Glutamatergic neuron (in vitro differentiated cells): ENCODE results near the gene ZMIZ1. TPM values are rescaled to one million over a fixed set of nuclear protein-coding genes. Genes with fewer than 3 reads are reported as not detected.

Source experiments
- DNase-seq: peaks from one replicate; pipeline ENCODE4 v3.0.0; 2022
- H3K27ac Mint-ChIP-seq: one replicate; pipeline ENCODE4 v1.8.0; 2020; ENCODE audit warnings: mild to moderate bottlenecking, mixed read lengths, inconsistent platforms; ENCODE audit not compliant: unreplicated experiment
- H3K27me3 Mint-ChIP-seq: one replicate; pipeline ENCODE4 v1.8.0; 2020; ENCODE audit warnings: mild to moderate bottlenecking, moderate library complexity, mixed read lengths, inconsistent platforms; ENCODE audit not compliant: unreplicated experiment
- H3K36me3 Mint-ChIP-seq: one replicate; pipeline ENCODE4 v1.8.0; 2020; ENCODE audit warnings: mild to moderate bottlenecking, mixed read lengths, inconsistent platforms; ENCODE audit not compliant: unreplicated experiment
- H3K4me1 Mint-ChIP-seq: one replicate; pipeline ENCODE4 v1.8.0; 2020; ENCODE audit warnings: mild to moderate bottlenecking, low read depth, mixed read lengths, inconsistent platforms; ENCODE audit not compliant: unreplicated experiment
- H3K4me3 Mint-ChIP-seq: one replicate; pipeline ENCODE4 v1.8.0; 2020; ENCODE audit warnings: mild to moderate bottlenecking, mixed read lengths, inconsistent platforms; ENCODE audit not compliant: unreplicated experiment
- H3K9me3 Mint-ChIP-seq: one replicate; pipeline ENCODE4 v1.8.0; 2020; ENCODE audit warnings: mild to moderate bottlenecking, moderate library complexity, mixed read lengths, inconsistent platforms; ENCODE audit not compliant: unreplicated experiment
- CTCF ChIP-seq: fragments of 200-600 bp; sonication (generic); IDR thresholded peaks from one replicate; pipeline ENCODE4 v1.5.0; 2021; ENCODE audit not compliant: partially characterized antibody, unreplicated experiment
- total RNA-seq: library from RNA; stranded (reverse); fragmentation: NEBNext Ultra II Directional; extraction: Animal tissue kit (Norgen Biotek cat#: 25700); gene quantifications from one replicate; pipeline ENCODE4 v1.2.1, GENCODE V29; 2021; ENCODE audit not compliant: unreplicated experiment

The ZMIZ1 gene
- total RNA-seq, 1 donor from 2014 or later: 230 TPM

GRCh38 chr10:79252450-79252849 lies 183.7 kb downstream of the ZMIZ1 start:
- Mint-ChIP-seq H3K36me3 (peaks cover 5% of the 10 kb centered on the region), H3K4me1 (peaks cover 41% of the 10 kb centered on the region), H3K27ac (no peak overlapping the region), H3K9me3 (peaks cover 31% of the 10 kb centered on the region), H3K27me3 (peaks cover 36% of the 10 kb centered on the region), H3K4me3 (no peak overlapping the region)
- no peak for DNase-seq
- TF ChIP-seq CTCF: no peak

- Mint-ChIP-seq H3K9me3 (peaks cover 29% of the 10 kb centered on the region), H3K4me3 (peak overlapping the region; percentile 54), H3K4me1 (peaks cover 40% of the 10 kb centered on the region), H3K36me3 (peaks cover 3% of the 10 kb centered on the region), H3K27ac (peak overlapping the region; percentile 60), H3K27me3 (peaks cover 36% of the 10 kb centered on the region)
- no peak for TF ChIP-seq CTCF
- DNase-seq: no peak
Observed at GRCh38 chr10:79252971-79253370, 184.2 kb downstream of the ZMIZ1 start.

- H3K9me3 Mint-ChIP-seq: peaks cover 28% of the 10 kb centered on the region
- H3K27me3 Mint-ChIP-seq: peaks cover 39% of the 10 kb centered on the region
- H3K4me1 Mint-ChIP-seq: peaks cover 41% of the 10 kb centered on the region
- no peak for DNase-seq
- no peak overlapping the region for H3K27ac Mint-ChIP-seq
- no peaks in the 10 kb centered on the region for H3K36me3 Mint-ChIP-seq
- no peak for TF ChIP-seq CTCF
- H3K4me3 Mint-ChIP-seq: no peak overlapping the region
Observed at GRCh38 chr10:79253704-79254103, 184.9 kb downstream of the ZMIZ1 start.

GRCh38 chr10:79254333-79255006 lies 185.7 kb downstream of the ZMIZ1 start:
- TF ChIP-seq CTCF: no peak

GRCh38 chr10:79255007-79255507 lies 186.3 kb downstream of the ZMIZ1 start:
- H3K9me3 Mint-ChIP-seq: peaks cover 31% of the 10 kb centered on the region
- H3K27me3 Mint-ChIP-seq: peaks cover 49% of the 10 kb centered on the region
- peaks cover 50% of the 10 kb centered on the region for H3K4me1 Mint-ChIP-seq
- H3K36me3 Mint-ChIP-seq: no peaks in the 10 kb centered on the region
- peak overlapping the region; percentile 2 for H3K4me3 Mint-ChIP-seq
- DNase-seq: no peak
- peak overlapping the region; percentile 15 for H3K27ac Mint-ChIP-seq
- no peak for TF ChIP-seq CTCF

More at GRCh38 chr10:79254333-79255006, 185.7 kb downstream of the ZMIZ1 start:
- peaks cover 49% of the 10 kb centered on the region for H3K4me1 Mint-ChIP-seq
- H3K27me3 Mint-ChIP-seq: peaks cover 45% of the 10 kb centered on the region
- no peaks in the 10 kb centered on the region for H3K36me3 Mint-ChIP-seq
- H3K9me3 Mint-ChIP-seq: peaks cover 34% of the 10 kb centered on the region
- H3K4me3 Mint-ChIP-seq: no peak overlapping the region
- no peak for DNase-seq
- H3K27ac Mint-ChIP-seq: no peak overlapping the region
